NCI-H1092 treated with DMSO at 0.1 percent for 48 hours (cell line): ENCODE measurements around the gene PHKB.

Source experiments
- DNase-seq: peaks from one replicate; lab custom pipeline; 2025; lab: John Stamatoyannopoulos, UW

PHKB gene

GRCh38 chr16:47693226-47693625, 232.1 kb downstream of the PHKB start:
- no peak for DNase-seq

GRCh38 chr16:47694543-47694942, 233.4 kb downstream of the PHKB start:
- DNase-seq, result no peak

GRCh38 chr16:47695756-47696155, 234.6 kb downstream of the PHKB start:
- DNase-seq, result no peak

- no peak for DNase-seq
Observed at GRCh38 chr16:47697826-47698225, 236.7 kb downstream of the PHKB start.

- DNase-seq, result no peak
Observed at GRCh38 chr16:47699106-47699505, 238.0 kb downstream of the PHKB start.

GRCh38 chr16:47700857-47701587, 239.9 kb downstream of the PHKB start:
- DNase-seq, result no peak

GRCh38 chr16:47705266-47705665, 244.1 kb downstream of the PHKB start:
- DNase-seq, result no peak

GRCh38 chr16:47711809-47712208, 250.7 kb downstream of the PHKB start:
- DNase-seq, result no peak

- DNase-seq, result no peak
Observed at GRCh38 chr16:47712276-47713224, 251.4 kb downstream of the PHKB start.

GRCh38 chr16:47713225-47713595, 252.1 kb downstream of the PHKB start:
- DNase-seq, result no peak

- DNase-seq, result no peak
Observed at GRCh38 chr16:47715442-47716083, 254.4 kb downstream of the PHKB start.

GRCh38 chr16:47716571-47716970, 255.4 kb downstream of the PHKB start:
- DNase-seq, result no peak

GRCh38 chr16:47719713-47720112, 258.6 kb downstream of the PHKB start:
- DNase-seq, result no peak

- no peak for DNase-seq
Observed at GRCh38 chr16:47721006-47721637, 260.0 kb downstream of the PHKB start.

- DNase-seq, result no peak
Observed at GRCh38 chr16:47722046-47722445, 260.9 kb downstream of the PHKB start.

- DNase-seq, result no peak
Observed at GRCh38 chr16:47724115-47724785, 263.1 kb downstream of the PHKB start.

- DNase-seq, result no peak
Observed at GRCh38 chr16:47725188-47725695, 264.1 kb downstream of the PHKB start.

- no peak for DNase-seq
Observed at GRCh38 chr16:47726031-47726675, 265.0 kb downstream of the PHKB start.

- DNase-seq, result no peak
Observed at GRCh38 chr16:47727131-47727530, 266.0 kb downstream of the PHKB start.

- DNase-seq, result no peak
Observed at GRCh38 chr16:47728205-47728604, 267.1 kb downstream of the PHKB start.

- no peak for DNase-seq
Observed at GRCh38 chr16:47729701-47730100, 268.6 kb downstream of the PHKB start.
